Testis (tissue), 2 donors: ENCODE results near the gene GPR153.

ENCODE experiments used
- CTCF ChIP-seq, 3 experiments: fragments of 450-650 bp in 2 of 3; fragments of 200-600 bp in 1 of 3; sonication (generic) in 1 of 3; IDR thresholded peaks; one replicate each; pipeline ENCODE4 v1.5.1; 2016 to 2019; ENCODE audit warnings: antibody characterized with exemption in 3 of 3, mild to moderate bottlenecking in 2 of 3, moderate library complexity in 1 of 3
- POLR2A ChIP-seq: fragments of 450-650 bp; IDR thresholded peaks from one replicate; pipeline ENCODE4 v1.6.1; 2017; ENCODE audit warnings: antibody characterized with exemption, mild to moderate bottlenecking, moderate library complexity

- TF ChIP-seq CTCF (IDR thresholded peaks at IDR 0.05) (no peak), POLR2A (no peak)
Measured at GRCh38 chr1:6273380-6273891, 12.5 kb upstream of the GPR153 start.
